ENCODE results near the gene SLF2. TPM values are rescaled to one million over a fixed set of nuclear protein-coding genes. Genes with fewer than 3 reads are reported as not detected.

Gene SLF2
- total and polyA plus RNA-seq, 2 of the 13 experiments (the other 11 are each of a cell fraction or from before 2014, with no cell fraction given) = 12.2 to 48.1 TPM

- TF ChIP-seq ZNF672 (CRISPR knock-in tag; IDR thresholded peaks at IDR 0.05) = no peak
- TF ChIP-seq DMAP1 (CRISPR knock-in tag; IDR thresholded peaks at IDR 0.05) = 0 out of 2 replicates have a peak, but pooled peaks have one; percentile 22
- TF ChIP-seq, protein P1, sequence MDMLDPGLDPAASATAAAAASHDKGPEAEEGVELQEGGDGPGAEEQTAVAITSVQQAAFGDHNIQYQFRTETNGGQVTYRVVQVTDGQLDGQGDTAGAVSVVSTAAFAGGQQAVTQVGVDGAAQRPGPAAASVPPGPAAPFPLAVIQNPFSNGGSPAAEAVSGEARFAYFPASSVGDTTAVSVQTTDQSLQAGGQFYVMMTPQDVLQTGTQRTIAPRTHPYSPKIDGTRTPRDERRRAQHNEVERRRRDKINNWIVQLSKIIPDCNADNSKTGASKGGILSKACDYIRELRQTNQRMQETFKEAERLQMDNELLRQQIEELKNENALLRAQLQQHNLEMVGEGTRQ (IDR thresholded peaks at IDR 0.05; ENCODE audit: low read depth, low read length) = no peak
- TF ChIP-seq, protein P1 (CRISPR knock-in tag; IDR thresholded peaks at IDR 0.05; ENCODE audit: borderline replicate concordance) = no peak
- TF ChIP-seq CENPBD1 (CRISPR knock-in tag; IDR thresholded peaks at IDR 0.05; ENCODE audit: borderline replicate concordance, low read depth) = no peak
- TF ChIP-seq ZNF256 (CRISPR knock-in tag; conservative IDR thresholded peaks at IDR 0.05) = no peak
- TF ChIP-seq FOSL1 (CRISPR knock-in tag; IDR thresholded peaks at IDR 0.05; ENCODE audit: borderline replicate concordance) = no peak
- no peak for TF ChIP-seq HNRNPUL1 (IDR thresholded peaks at IDR 0.05; ENCODE audit: low read depth, low read length)
- TF ChIP-seq ZNF607 (CRISPR knock-in tag; IDR thresholded peaks at IDR 0.05; ENCODE audit: borderline replicate concordance) = no peak
- peak; percentile 91 for TF ChIP-seq TBX2 (CRISPR knock-in tag; IDR thresholded peaks at IDR 0.05; ENCODE audit: borderline replicate concordance)
- TF ChIP-seq, protein P2, sequence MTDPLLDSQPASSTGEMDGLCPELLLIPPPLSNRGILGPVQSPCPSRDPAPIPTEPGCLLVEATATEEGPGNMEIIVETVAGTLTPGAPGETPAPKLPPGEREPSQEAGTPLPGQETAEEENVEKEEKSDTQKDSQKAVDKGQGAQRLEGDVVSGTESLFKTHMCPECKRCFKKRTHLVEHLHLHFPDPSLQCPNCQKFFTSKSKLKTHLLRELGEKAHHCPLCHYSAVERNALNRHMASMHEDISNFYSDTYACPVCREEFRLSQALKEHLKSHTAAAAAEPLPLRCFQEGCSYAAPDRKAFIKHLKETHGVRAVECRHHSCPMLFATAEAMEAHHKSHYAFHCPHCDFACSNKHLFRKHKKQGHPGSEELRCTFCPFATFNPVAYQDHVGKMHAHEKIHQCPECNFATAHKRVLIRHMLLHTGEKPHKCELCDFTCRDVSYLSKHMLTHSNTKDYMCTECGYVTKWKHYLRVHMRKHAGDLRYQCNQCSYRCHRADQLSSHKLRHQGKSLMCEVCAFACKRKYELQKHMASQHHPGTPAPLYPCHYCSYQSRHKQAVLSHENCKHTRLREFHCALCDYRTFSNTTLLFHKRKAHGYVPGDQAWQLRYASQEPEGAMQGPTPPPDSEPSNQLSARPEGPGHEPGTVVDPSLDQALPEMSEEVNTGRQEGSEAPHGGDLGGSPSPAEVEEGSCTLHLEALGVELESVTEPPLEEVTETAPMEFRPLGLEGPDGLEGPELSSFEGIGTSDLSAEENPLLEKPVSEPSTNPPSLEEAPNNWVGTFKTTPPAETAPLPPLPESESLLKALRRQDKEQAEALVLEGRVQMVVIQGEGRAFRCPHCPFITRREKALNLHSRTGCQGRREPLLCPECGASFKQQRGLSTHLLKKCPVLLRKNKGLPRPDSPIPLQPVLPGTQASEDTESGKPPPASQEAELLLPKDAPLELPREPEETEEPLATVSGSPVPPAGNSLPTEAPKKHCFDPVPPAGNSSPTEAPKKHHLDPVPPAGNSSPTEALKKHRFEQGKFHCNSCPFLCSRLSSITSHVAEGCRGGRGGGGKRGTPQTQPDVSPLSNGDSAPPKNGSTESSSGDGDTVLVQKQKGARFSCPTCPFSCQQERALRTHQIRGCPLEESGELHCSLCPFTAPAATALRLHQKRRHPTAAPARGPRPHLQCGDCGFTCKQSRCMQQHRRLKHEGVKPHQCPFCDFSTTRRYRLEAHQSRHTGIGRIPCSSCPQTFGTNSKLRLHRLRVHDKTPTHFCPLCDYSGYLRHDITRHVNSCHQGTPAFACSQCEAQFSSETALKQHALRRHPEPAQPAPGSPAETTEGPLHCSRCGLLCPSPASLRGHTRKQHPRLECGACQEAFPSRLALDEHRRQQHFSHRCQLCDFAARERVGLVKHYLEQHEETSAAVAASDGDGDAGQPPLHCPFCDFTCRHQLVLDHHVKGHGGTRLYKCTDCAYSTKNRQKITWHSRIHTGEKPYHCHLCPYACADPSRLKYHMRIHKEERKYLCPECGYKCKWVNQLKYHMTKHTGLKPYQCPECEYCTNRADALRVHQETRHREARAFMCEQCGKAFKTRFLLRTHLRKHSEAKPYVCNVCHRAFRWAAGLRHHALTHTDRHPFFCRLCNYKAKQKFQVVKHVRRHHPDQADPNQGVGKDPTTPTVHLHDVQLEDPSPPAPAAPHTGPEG (CRISPR knock-in tag; IDR thresholded peaks at IDR 0.05) = no peak
- TF ChIP-seq GABPB1 (CRISPR knock-in tag; IDR thresholded peaks at IDR 0.05) = no peak
- no peak for TF ChIP-seq ZHX1 (CRISPR knock-in tag; IDR thresholded peaks at IDR 0.05; ENCODE audit: low read depth)
- TF ChIP-seq ZNF567 (CRISPR knock-in tag; IDR thresholded peaks at IDR 0.05; ENCODE audit: borderline replicate concordance) = no peak
- TF ChIP-seq, protein P3, sequence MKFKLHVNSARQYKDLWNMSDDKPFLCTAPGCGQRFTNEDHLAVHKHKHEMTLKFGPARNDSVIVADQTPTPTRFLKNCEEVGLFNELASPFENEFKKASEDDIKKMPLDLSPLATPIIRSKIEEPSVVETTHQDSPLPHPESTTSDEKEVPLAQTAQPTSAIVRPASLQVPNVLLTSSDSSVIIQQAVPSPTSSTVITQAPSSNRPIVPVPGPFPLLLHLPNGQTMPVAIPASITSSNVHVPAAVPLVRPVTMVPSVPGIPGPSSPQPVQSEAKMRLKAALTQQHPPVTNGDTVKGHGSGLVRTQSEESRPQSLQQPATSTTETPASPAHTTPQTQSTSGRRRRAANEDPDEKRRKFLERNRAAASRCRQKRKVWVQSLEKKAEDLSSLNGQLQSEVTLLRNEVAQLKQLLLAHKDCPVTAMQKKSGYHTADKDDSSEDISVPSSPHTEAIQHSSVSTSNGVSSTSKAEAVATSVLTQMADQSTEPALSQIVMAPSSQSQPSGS (CRISPR knock-in tag; IDR thresholded peaks at IDR 0.05) = no peak
- peak; percentile 5 for TF ChIP-seq AGO2 (optimal IDR thresholded peaks at IDR 0.05; ENCODE audit: low read depth, low read length)
These were observed 96.2 kb downstream of the SLF2 start (continued) for GRCh38 chr10:101008823-101009423.

All from HepG2 (cell line).